Activated CD4-positive, CD25-positive, alpha-beta regulatory T cell treated with anti-CD3 and anti-CD28 coated beads, Interleukin-2, amount 50 U/mL, for 24 hours (primary cell): ENCODE measurements around the gene VIPAS39.
A peak's percentile ranks its signal among the peaks of the same experiment; 100 is the strongest.

Source experiments
- ATAC-seq, 2 donors: fragments of 150-1000 bp; cut with Tn5 transposase; one replicate each; pipeline ENCODE4 v1.10.0; 2021; ENCODE audit warnings: mild to moderate bottlenecking in 1 of 2, moderate library complexity in 1 of 2

The VIPAS39 gene

DNA sequence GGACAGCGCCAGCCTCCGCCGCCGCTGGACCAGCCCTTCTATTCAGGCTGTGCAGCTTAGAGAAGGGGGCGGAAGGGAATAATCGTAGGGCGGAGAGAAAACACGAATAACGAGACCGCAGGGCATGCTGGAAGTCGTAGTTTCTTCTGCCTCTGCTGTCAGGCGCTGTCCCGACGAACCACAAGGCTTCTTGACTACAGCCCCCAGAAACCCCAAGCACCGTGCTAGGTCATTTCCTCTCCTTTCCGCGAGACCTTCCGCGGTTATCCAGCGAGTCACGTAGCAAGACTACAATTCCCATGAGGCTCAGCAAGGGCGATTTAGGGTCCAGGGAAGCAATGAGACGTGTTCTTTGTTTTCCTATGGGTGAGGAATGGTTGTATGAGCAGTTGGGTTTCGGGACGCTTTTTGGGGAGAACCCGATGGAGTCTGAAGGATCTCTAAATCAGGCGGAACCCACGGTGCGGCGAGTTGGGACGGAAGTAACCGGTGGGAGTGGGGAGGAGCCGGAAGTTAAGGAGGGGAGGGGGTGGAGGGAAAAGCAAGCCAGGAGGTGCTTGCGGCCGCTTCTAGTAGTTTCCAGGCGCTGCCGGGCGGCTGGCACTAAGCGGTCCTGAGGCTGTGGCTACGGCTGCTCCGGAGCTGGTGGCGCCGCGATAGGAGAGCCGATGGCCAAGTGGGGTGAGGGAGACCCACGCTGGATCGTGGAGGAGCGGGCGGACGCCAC lies at the start of gene VIPAS39, which contains the start of gene AHSA1:
TSS of gene VIPAS39 (minus strand) at position 80 of the 727 bp plus-strand sequence. CDS start 3,499 bp downstream, outside the sequence.
TSS of gene AHSA1 (plus strand) at position 572 of the 727 bp plus-strand sequence. CDS start at position 669, 97 bp downstream.
- peak; percentile 96 to 98 for ATAC-seq

DNA sequence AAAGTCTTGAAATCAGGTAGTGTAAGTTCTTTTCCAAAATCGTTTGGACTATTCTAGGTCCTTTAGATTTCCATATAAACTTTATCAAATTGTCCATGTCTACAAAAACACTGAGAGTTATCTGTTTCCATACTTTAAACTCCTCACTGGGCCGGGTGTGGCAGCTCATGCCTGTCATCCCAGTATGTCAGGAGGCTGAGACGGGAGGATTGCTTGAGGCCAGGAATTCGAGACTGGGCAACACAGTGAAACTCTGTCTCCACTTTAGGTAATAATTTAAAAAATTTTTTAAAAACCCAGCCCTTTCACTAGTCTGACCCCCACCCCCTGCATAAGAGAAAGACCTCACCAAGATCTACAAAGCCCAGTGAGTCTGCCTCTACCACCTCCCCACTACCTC lies 47.6 kb upstream of the VIPAS39 start:
- ATAC-seq: no peak

GRCh38 chr14:77503138-77503537 lies 45.7 kb upstream of the VIPAS39 start:
- no peak for ATAC-seq

- no peak for ATAC-seq
These were observed 44.8 kb upstream of the VIPAS39 start for GRCh38 chr14:77502109-77502782.

DNA sequence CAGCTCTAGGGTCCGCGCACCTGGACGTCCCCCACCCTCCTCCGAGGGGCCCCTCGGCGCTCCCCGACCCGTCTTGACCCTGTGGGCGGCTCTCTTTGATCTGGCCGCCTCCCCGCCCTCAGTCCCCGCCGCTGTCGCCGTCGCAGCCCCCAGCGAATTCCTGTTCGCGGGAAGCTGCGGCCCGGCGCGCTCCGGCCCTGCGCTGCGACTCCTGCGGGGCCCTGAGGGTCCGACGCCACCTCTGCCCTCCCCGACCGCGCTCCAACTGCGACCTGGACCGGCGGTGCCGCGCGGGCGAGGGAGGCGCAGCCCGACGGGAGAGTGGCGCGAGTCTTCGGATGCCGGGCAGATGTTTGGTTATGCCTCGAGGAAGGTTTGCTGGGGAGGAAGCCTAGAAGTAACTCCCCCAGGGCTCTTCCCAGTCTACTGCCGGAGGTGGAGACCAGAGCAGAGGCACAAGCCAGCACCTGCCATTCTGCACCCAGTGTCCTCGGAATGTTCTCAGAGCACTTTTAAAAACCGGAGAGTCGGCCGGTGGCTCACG lies 41.7 kb upstream of the VIPAS39 start:
- ATAC-seq: peak in 1 of 2 donors; percentile 4

GRCh38 chr14:77498120-77498979 lies 40.9 kb upstream of the VIPAS39 start, which contains the start of gene ISM2:
TSS of gene ISM2 (minus strand) at chr14:77498816. CDS start at chr14:77498793, 23 bp downstream.
- peak; percentile 82 to 83 for ATAC-seq

DNA sequence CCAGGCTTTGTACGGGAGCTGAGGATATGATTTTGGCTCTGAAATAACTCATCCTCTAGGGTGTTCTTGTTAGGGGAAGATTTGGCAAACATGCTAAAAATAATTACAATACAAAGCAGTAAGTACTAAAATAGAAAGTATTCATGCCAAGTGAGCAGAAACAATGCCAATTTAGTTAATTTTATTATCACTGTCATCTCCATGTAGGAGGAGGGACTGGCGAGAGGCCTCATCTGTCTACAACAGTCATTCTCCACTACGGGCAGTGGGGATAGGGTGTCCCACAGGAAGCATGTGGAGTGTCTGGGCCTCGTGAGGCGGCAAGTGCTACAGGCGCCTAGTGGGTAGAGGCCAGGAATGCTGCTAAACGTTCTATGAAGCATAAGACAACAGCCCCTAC lies 37.9 kb upstream of the VIPAS39 start:
- ATAC-seq: no peak

GRCh38 chr14:77491056-77491455 lies 33.7 kb upstream of the VIPAS39 start:
- ATAC-seq: no peak

DNA sequence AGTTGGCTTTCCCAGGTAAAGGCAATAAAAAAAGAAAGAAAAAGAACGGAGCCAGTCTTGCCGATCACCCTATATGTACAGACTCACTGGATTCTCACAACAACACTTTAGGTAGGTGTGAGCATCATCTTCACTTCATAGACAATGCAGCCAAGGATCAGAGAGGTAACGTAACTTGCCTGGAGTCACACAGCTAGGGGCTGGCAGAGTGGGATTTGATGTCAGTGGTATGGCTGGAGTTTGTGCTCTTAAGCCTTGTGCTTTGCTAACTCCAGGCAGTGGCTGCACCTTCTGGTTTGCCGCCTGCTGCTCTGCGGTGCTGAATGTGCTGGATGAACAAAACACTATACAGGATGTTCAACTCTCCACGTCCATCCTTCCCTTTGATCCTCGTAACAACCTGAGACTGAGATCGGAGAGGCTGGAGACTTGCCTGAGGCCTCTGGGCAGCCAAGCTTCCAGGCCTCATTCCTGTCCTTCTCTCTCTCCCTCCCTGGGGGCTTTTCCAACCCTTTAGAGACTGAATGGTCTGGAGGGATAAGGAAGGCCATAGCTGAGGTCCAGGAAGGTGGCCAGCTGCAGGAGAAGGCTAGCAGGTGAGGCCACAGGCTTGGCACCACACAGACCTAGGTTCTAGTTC lies 33.1 kb upstream of the VIPAS39 start:
- ATAC-seq: no peak

DNA sequence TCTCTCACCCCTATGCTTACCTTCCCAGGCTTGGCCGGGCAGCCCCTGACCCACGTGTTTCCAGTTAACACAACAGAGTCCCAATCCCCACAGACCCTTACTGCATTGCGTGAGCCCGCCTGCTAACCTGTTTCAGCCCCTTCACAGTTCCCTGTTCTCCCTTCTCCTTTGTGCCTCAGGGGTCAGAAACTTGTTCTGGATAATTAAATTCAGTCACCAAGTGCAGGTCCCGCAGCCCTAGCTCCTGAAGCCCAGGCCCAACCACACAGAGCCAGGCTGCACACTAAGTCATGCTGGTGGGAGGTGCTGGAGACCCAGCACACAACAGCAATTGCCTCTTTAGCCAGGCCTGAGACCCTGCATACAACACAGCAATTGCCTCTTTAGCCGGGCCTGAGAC lies 31.6 kb upstream of the VIPAS39 start:
- ATAC-seq: no peak

- ATAC-seq: no peak
These were observed 31.2 kb upstream of the VIPAS39 start for GRCh38 chr14:77488558-77488957.

GRCh38 chr14:77485901-77486678 lies 28.7 kb upstream of the VIPAS39 start:
- no peak for ATAC-seq

DNA sequence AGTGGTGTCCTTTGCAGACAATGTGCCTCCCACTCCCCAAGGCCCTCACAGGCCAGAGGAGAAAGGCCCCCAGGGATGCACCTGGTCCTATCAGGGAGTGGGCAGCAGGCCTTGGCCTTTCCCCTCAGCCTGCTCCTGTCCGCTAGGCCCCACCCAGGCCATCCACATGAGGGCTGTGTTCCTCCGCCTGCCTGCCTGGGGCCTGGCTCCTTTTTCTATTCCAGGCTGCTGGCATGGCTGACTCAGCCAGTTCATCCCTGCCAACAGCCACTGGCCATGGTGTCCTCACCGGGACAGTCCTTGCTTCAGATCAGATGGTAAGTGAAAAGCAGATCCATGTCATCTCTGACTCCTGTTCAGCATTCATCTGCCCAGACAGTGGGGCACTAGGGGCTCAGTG lies 27.9 kb upstream of the VIPAS39 start:
- ATAC-seq: no peak

DNA sequence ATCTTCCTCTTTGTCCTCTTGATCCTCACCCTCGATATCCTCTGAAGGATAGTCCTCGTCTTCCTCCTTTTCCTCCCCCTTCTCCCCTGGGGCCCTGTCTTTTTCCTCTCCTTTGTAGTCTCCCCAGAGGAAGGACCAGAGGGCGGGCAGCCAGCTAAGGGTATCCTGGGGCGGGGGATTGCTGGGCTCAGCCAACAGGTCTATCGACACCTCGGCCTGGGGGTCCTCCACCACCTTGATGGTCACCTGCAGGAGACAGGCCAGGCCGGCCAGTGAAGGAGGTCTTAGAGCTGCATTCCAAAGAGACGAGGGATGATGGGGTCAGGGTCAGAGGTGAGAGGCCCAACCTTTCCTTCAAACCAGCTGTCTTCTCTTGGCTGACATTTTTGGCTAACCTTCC lies 25.0 kb upstream of the VIPAS39 start:
- no peak for ATAC-seq

DNA sequence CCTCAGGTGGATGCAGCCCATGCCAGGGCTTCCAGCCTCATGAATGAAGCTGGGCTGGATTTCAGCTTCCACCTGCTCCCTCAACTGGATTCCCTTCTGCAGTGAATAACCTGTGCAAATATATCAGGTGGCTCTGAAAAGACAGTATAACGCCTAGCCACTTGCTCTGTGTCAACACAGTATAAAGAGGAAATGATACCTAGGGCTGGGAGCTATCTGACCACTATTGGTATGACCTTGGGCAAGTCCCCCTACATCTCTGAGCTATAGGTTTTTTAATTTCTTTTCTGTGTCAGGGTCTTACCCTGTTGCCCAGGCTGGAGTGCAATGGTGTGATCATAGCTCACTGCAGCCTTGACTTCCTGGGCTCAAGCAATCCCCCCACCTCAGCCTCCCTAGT lies 21.4 kb upstream of the VIPAS39 start:
- no peak for ATAC-seq

GRCh38 chr14:77478029-77478428 lies 20.6 kb upstream of the VIPAS39 start:
- no peak for ATAC-seq

DNA sequence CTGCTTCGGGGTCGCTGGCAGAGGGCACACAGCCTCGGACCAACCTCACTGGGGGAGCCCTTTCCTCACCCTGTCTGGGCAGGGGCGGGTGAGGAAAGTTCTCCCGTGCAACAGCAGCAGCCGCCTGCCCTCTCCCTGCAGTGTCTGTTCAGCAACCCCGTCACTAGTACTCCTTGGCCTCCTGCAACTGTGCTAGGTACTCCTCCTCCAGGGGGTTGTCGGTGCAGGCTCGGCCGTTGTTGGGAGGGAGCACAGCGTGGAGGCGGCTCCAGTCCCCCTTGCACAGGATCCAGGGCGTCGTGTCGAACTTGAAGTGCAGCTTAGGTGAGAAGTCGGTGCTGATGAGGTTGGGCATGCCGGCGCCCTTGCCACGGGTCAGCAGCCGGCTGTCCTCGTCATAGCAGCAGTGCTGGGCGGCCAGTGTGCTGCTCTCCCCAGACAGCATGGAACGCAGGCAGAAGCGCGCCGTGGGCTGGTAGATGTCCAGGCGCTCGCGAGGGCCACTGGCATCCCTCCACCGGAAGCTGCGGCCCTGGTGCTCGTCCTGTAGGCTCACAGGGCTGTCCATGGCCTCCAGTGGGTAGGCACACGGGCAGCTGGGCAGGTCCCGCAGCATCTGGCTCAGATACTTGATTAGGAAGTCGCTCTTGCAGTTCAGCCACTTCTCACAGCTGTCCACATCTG lies 18.2 kb upstream of the VIPAS39 start:
- ATAC-seq: no peak

DNA sequence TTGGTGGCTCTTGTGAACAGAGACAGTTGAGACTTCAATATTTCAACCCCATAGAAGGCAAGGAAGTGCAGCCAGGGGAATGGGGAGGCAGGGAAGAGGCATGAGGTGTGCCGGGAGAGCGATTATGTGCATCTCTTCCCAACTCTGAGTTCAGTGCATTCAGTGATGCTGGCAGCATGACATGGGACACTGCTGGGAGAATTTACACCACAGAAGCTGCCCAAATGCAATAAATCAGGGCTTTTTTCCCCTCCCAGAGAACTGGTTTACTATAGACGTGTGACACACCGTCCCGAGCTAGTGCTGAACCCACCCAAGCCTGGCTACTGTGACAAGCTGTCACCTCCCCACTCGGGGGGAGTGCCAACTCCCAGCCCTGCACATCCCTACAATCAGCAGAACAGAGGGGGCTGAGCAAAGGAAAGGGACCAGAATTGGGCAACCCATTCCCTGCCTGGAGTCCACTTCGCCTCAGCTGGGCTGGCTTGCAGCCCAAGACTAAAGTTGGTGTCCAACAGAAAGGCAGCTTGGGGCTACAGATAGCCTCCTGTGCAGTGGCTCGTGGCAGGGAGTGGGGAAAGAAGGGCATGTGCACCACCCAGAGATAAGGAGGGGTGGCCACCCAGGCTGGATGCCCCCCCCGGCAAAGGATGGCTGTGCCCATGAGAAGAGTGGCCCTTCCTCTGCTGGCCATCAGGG lies 17.2 kb upstream of the VIPAS39 start:
- ATAC-seq: no peak

- no peak for ATAC-seq
These were observed 16.5 kb upstream of the VIPAS39 start for GRCh38 chr14:77473921-77474320.

DNA sequence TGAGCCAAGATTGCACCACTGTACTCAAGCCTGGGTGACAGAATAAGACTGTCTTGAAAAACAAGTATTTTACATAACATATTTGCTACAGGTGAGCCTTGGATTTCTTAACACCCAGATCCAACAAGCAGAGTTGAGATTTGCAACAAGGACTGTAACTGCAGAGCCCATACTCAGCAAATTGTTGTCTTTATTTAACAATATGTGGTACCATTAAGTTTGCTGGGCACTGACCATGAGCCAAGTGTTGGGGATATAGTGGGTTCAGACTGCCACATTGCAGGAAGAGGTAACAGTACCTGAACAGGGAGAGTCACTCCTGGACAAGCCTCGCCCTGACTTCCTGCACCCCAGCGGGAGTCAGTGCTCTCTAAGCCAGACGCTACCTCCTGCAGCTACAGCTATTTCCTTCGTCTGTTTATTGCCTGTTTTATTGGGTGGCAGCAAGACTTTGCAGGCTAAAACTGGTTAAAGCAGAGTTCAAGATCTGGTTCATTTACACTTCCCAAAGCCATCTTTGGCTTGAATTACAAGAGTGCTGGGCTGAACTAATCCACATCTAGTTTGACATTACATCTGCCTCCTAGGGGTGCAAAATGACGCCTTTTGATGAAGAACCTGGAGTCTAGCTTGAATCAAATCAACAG lies 12.9 kb upstream of the VIPAS39 start:
- ATAC-seq: no peak
